WTC11 (cell line): ENCODE data around the gene SEC24C. TPM values are rescaled to one million over a fixed set of nuclear protein-coding genes. Genes with fewer than 3 reads are reported as not detected.
"Not testable (repeated sequence)": the region's sequence is repeated elsewhere in the genome, so short reads cannot be mapped to it uniquely, and the experiment has no call there.

ENCODE experiments used
- ATAC-seq: fragments of 200-7000 bp; cut with Tn5 transposase; 2 replicates; pipeline ENCODE4 v1.10.0; 2021; ENCODE audit warnings: mild to moderate bottlenecking, moderate library complexity
- CTCF ChIA-PET: fragments of 300-600 bp; sonication (Branson Sonifier 250); formaldehyde crosslinking; loops from one replicate; lab custom pipeline; 2021; ENCODE audit warnings: antibody characterized with exemption; lab: Charles Lee
- POLR2A ChIA-PET: fragments of 350-600 bp; sonication (Branson Sonifier 250); formaldehyde crosslinking; loops from one replicate; lab custom pipeline; 2021; ENCODE audit warnings: antibody characterized with exemption; lab: Charles Lee
- DNase-seq: peaks from one replicate; pipeline ENCODE4 v3.0.0; 2021; ENCODE audit warnings: low spot score
- H3K27ac Mint-ChIP-seq: 2 replicates; pipeline ENCODE4 v1.8.0; 2021; ENCODE audit warnings: mixed read lengths
- H3K27me3 Mint-ChIP-seq: 2 replicates; pipeline ENCODE4 v1.8.0; 2021; ENCODE audit warnings: low read depth, mild to moderate bottlenecking, moderate library complexity, mixed read lengths
- H3K36me3 Mint-ChIP-seq: 2 replicates; pipeline ENCODE4 v1.8.0; 2021; ENCODE audit warnings: mixed read lengths
- H3K4me1 Mint-ChIP-seq: 2 replicates; pipeline ENCODE4 v1.8.0; 2022; ENCODE audit warnings: mixed read lengths
- H3K4me3 Mint-ChIP-seq: 2 replicates; pipeline ENCODE4 v1.8.0; 2021; ENCODE audit warnings: mild to moderate bottlenecking, moderate library complexity, mixed read lengths
- H3K9me3 Mint-ChIP-seq: 2 replicates; pipeline ENCODE4 v1.8.0; 2021; ENCODE audit warnings: mixed read lengths
- AR ChIP-seq: fragments of 250-450 bp; sonication (Bioruptor Pico); IDR thresholded peaks from 2 replicates; pipeline ENCODE4 v1.9.0; 2021; ENCODE audit warnings: mild to moderate bottlenecking
- CREB1 ChIP-seq: sonication (generic); formaldehyde crosslinking; IDR thresholded peaks from 2 replicates; pipeline ENCODE4 v1.8.0; 2023; ENCODE audit warnings: mild to moderate bottlenecking, missing genetic modification reagents
- FOXK1 ChIP-seq: sonication (generic); formaldehyde crosslinking; IDR thresholded peaks from 2 replicates; pipeline ENCODE4 v1.8.0; 2022; ENCODE audit warnings: mild to moderate bottlenecking, moderate library complexity, missing genetic modification reagents
- IRF2 ChIP-seq: sonication (generic); formaldehyde crosslinking; IDR thresholded peaks from 2 replicates; pipeline ENCODE4 v1.8.0; 2022; ENCODE audit warnings: low read depth, missing genetic modification reagents, borderline replicate concordance
- KAT7 ChIP-seq: sonication (generic); formaldehyde crosslinking; IDR thresholded peaks from 2 replicates; pipeline ENCODE4 v1.8.1; 2023; ENCODE audit warnings: missing genetic modification reagents, mild to moderate bottlenecking, borderline replicate concordance
- NFYB ChIP-seq: sonication (generic); formaldehyde crosslinking; conservative IDR thresholded peaks from 2 replicates; pipeline ENCODE4 v1.8.0; 2022; ENCODE audit warnings: low read depth, missing genetic modification reagents
- NR1H2 ChIP-seq: sonication (generic); formaldehyde crosslinking; IDR thresholded peaks from 2 replicates; pipeline ENCODE4 v1.9.0; 2021; ENCODE audit warnings: mild to moderate bottlenecking, moderate library complexity, missing genetic modification reagents
- NR2C2 ChIP-seq: sonication (generic); formaldehyde crosslinking; IDR thresholded peaks from 2 replicates; pipeline ENCODE4 v1.8.0; 2022; ENCODE audit warnings: mild to moderate bottlenecking, missing genetic modification reagents
- PRDM15 ChIP-seq: sonication (generic); formaldehyde crosslinking; IDR thresholded peaks from 2 replicates; pipeline ENCODE4 v1.8.0; 2022; ENCODE audit warnings: missing genetic modification reagents
- SOX15 ChIP-seq: fragments of 250-450 bp; sonication (Bioruptor Pico); IDR thresholded peaks from 2 replicates; pipeline ENCODE4 v1.9.0; 2021; ENCODE audit warnings: mild to moderate bottlenecking
- TEAD4 ChIP-seq: sonication (generic); formaldehyde crosslinking; IDR thresholded peaks from 2 replicates; pipeline ENCODE4 v1.8.0; 2022; ENCODE audit warnings: mild to moderate bottlenecking, missing genetic modification reagents
- TP53 ChIP-seq: sonication (generic); formaldehyde crosslinking; IDR thresholded peaks from 2 replicates; pipeline ENCODE4 v1.8.1; 2023; ENCODE audit warnings: mild to moderate bottlenecking, missing genetic modification reagents
- ZNF219 ChIP-seq: sonication (generic); formaldehyde crosslinking; IDR thresholded peaks from 2 replicates; pipeline ENCODE4 v1.8.0; 2023; ENCODE audit warnings: missing genetic modification reagents, mild to moderate bottlenecking, borderline replicate concordance
- ZNF416 ChIP-seq: fragments of 250-450 bp; sonication (Bioruptor Pico); IDR thresholded peaks from 2 replicates; pipeline ENCODE4 v1.9.0; 2021; ENCODE audit warnings: mild to moderate bottlenecking, inconsistent platforms
- total RNA-seq: library from RNA; stranded (reverse); gene quantifications from 3 replicates; pipeline ENCODE4 v1.2.3, GENCODE V29; 2021
- TF ChIP-seq, protein P1 (sequence below): sonication (generic); formaldehyde crosslinking; IDR thresholded peaks from 2 replicates; pipeline ENCODE4 v1.8.0; 2022; ENCODE audit warnings: mild to moderate bottlenecking, missing genetic modification reagents
- TF ChIP-seq, protein P2 (sequence below): fragments of 250-450 bp; sonication (Bioruptor Pico); IDR thresholded peaks from 2 replicates; pipeline ENCODE4 v2.1.2; 2022; ENCODE audit warnings: mild to moderate bottlenecking, moderate library complexity
- TF ChIP-seq, protein P3 (sequence below): sonication (generic); formaldehyde crosslinking; conservative IDR thresholded peaks from 2 replicates; pipeline ENCODE4 v1.8.1; 2022; ENCODE audit warnings: mild to moderate bottlenecking, missing genetic modification reagents
- TF ChIP-seq, protein P4 (sequence below): sonication (generic); formaldehyde crosslinking; IDR thresholded peaks from 2 replicates; pipeline ENCODE4 v1.8.1; 2022; ENCODE audit warnings: low read depth, mild to moderate bottlenecking, moderate library complexity, missing genetic modification reagents, borderline replicate concordance
- TF ChIP-seq, protein P5 (sequence below): sonication (generic); formaldehyde crosslinking; IDR thresholded peaks from 2 replicates; pipeline ENCODE4 v1.8.1; 2023; ENCODE audit warnings: mild to moderate bottlenecking, missing genetic modification reagents

Gene SEC24C
- total RNA-seq, 1 experiment from 2014 or later = 74.2 TPM

DNA sequence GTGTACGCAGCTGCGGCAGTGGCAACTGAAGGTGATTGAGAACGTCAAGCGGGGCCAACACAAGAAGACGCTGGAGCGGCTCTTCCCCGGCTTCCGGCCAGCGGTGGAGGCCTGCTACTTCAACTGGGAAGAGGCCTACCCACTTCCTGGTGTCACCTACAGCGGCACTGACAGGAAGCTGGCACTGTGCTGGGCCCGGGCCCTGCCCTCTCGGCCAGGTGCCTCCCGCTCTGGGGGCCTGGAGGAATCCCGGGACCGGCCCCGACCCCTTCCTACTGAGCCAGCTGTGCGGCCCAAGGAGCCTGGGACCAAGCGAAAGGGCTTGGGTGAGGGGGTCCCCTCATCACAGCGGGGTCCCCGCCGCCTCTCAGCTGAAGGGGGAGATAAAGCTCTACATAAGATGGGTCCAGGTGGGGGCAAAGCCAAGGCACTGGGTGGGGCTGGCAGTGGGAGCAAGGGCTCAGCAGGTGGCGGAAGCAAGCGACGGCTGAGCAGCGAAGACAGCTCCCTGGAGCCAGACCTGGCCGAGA, 47.8 kb downstream of the SEC24C start (continued):
- TF ChIP-seq, protein P1, sequence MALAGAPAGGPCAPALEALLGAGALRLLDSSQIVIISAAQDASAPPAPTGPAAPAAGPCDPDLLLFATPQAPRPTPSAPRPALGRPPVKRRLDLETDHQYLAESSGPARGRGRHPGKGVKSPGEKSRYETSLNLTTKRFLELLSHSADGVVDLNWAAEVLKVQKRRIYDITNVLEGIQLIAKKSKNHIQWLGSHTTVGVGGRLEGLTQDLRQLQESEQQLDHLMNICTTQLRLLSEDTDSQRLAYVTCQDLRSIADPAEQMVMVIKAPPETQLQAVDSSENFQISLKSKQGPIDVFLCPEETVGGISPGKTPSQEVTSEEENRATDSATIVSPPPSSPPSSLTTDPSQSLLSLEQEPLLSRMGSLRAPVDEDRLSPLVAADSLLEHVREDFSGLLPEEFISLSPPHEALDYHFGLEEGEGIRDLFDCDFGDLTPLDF (CRISPR knock-in tag) = no peak
- no peak for TF ChIP-seq SOX15 (CRISPR knock-in tag)
- no peak for TF ChIP-seq IRF2 (CRISPR knock-in tag)
- no peak for TF ChIP-seq CREB1 (CRISPR knock-in tag)
- TF ChIP-seq PRDM15 (CRISPR knock-in tag) = no peak
- TF ChIP-seq KAT7 (CRISPR knock-in tag) = no peak
- TF ChIP-seq FOXK1 (CRISPR knock-in tag) = no peak
- TF ChIP-seq, protein P2, sequence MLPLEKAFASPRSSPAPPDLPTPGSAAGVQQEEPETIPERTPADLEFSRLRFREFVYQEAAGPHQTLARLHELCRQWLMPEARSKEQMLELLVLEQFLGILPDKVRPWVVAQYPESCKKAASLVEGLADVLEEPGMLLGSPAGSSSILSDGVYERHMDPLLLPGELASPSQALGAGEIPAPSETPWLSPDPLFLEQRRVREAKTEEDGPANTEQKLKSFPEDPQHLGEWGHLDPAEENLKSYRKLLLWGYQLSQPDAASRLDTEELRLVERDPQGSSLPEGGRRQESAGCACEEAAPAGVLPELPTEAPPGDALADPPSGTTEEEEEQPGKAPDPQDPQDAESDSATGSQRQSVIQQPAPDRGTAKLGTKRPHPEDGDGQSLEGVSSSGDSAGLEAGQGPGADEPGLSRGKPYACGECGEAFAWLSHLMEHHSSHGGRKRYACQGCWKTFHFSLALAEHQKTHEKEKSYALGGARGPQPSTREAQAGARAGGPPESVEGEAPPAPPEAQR = no peak

DNA sequence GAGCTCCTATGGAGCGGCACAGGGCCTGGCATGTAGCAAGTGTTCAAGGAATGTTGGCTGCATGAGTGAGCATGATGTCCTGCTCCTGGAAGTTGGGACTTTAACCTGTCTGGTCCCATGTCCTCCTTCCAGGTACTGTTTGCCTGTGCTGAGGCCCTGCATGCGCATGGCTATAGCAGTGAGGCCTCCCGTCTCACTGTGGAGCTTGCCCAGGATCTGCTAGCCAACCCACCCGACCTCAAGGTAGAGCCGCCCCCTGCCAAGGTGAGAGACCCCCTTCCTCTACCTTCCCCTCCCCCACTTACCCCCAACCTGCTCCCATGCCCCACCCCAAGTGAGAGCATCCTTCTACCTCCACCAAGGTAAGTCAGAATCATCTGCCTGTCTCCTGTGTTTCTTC, 49.3 kb downstream of the SEC24C start:
- Mint-ChIP-seq H3K27ac (no peak overlapping the region), H3K9me3 (no peaks in the 10 kb centered on the region), H3K36me3 (peaks cover 46% of the 10 kb centered on the region), H3K4me3 (no peak overlapping the region), H3K4me1 (no peaks in the 10 kb centered on the region), H3K27me3 (no peaks in the 10 kb centered on the region)
- ATAC-seq (no peak), DNase-seq (no peak)
- ChIA-PET POLR2A (no interaction called here), CTCF (no interaction called here)
- TF ChIP-seq NR2C2 (CRISPR knock-in tag) (no peak), AR (CRISPR knock-in tag) (no peak), ZNF416 (CRISPR knock-in tag) (no peak), ZNF219 (CRISPR knock-in tag) (no peak), NR1H2 (CRISPR knock-in tag) (no peak), NFYB (CRISPR knock-in tag) (no peak), TP53 (no peak), TEAD4 (CRISPR knock-in tag) (no peak)
- TF ChIP-seq, protein P3, sequence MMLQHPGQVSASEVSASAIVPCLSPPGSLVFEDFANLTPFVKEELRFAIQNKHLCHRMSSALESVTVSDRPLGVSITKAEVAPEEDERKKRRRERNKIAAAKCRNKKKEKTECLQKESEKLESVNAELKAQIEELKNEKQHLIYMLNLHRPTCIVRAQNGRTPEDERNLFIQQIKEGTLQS (CRISPR knock-in tag) = no peak
- TF ChIP-seq, protein P4, sequence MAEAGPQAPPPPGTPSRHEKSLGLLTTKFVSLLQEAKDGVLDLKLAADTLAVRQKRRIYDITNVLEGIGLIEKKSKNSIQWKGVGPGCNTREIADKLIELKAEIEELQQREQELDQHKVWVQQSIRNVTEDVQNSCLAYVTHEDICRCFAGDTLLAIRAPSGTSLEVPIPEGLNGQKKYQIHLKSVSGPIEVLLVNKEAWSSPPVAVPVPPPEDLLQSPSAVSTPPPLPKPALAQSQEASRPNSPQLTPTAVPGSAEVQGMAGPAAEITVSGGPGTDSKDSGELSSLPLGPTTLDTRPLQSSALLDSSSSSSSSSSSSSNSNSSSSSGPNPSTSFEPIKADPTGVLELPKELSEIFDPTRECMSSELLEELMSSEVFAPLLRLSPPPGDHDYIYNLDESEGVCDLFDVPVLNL = no peak
- TF ChIP-seq, protein P5, sequence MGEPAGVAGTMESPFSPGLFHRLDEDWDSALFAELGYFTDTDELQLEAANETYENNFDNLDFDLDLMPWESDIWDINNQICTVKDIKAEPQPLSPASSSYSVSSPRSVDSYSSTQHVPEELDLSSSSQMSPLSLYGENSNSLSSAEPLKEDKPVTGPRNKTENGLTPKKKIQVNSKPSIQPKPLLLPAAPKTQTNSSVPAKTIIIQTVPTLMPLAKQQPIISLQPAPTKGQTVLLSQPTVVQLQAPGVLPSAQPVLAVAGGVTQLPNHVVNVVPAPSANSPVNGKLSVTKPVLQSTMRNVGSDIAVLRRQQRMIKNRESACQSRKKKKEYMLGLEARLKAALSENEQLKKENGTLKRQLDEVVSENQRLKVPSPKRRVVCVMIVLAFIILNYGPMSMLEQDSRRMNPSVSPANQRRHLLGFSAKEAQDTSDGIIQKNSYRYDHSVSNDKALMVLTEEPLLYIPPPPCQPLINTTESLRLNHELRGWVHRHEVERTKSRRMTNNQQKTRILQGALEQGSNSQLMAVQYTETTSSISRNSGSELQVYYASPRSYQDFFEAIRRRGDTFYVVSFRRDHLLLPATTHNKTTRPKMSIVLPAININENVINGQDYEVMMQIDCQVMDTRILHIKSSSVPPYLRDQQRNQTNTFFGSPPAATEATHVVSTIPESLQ (CRISPR knock-in tag) = no peak

GRCh38 chr10:73795491-73795890, 51.3 kb downstream of the SEC24C start:
- not testable (repeated sequence) for ATAC-seq, H3K27ac Mint-ChIP-seq, H3K27me3 Mint-ChIP-seq, H3K9me3 Mint-ChIP-seq, H3K4me1 Mint-ChIP-seq, H3K4me3 Mint-ChIP-seq, DNase-seq
- CTCF ChIA-PET = interaction anchor here (1.1 kb wide), 1 partner anchor 51 kb away, joined by 5 read pairs; no protein-coding TSS in a partner anchor
- POLR2A ChIA-PET = interaction anchor here (0.6 kb wide), 1 partner anchor 139 kb away, joined by 4 read pairs; no protein-coding TSS in a partner anchor
- peaks cover 41% of the 10 kb centered on the region for H3K36me3 Mint-ChIP-seq
